Measurements from ENCODE around the gene FAM185A.
"Not testable (repeated sequence)": the region's sequence is repeated elsewhere in the genome, so short reads cannot be mapped to it uniquely, and the experiment has no call there.

The FAM185A gene

DNA sequence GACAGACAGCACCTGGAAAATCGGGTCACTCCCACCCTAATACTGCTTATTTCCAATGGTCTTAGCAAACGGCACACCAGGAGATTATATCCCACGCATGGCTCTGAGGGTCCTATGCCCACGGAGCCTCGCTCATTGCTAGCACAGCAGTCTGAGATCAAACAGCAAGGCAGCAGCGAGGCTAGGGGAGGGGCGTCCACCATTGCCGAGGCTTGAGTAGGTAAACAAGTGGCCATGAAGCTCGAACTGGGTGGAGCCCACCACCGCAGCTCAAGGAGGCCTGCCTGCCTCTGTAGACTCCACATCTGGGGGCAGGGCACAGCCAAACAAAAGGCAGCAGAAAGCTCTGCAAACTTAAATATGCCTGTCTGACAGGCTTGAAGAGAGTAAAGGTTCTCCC is 32.1 kb downstream of the FAM185A start:
- DNase-seq = not testable (repeated sequence)

DNA sequence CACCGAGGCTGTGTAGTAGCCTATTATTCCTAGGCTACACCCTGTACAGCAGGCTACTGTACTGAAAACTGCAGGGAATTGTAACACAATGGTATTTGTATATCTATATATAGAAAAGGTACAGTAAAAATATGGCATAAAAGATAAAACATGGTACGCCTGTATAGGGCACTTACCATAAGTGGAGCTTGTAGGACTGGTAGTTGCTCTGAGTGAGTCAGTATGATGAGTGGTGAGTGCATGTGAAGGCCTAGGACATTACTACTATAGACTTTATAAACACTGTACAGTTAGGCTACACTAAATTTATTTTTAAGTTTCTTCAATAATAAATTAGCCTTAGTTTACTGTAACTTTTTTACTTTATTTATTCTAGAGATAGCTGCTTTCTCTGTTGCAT is 40.0 kb downstream of the FAM185A start:
- DNase-seq = not testable (repeated sequence)

DNA sequence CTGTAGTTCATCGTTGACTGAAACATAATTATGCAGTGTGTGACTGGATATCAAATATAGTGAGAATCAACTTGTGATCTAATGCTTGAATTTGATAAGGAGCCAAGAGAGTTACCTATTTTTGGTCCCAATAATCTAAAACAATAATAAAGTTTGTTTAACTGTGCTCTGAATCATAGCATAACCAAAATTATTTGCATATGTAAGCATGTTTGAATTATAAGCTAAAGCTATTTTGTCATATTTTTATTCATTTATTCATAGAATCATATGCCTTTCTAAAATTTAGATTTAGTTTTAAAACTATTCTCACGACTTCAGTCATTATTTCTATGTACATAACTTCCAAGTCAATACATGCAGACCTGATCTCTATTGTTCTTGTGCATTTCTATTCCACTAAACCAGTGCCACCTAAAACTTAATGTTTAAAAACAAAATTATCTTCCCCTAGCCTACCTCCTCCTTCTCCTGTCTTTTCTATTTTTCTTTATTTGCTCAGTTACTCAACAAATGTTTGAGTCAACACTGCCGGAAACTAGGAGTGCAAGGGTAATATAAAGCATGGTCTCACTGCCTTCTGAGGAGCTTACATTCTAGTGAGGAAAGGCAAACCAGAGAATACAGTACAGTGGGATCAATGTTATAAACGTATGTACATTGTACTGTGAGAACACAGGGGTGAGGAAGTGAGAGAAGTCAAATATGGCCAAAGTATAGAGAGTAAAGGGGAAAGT is 41.7 kb downstream of the FAM185A start:
- not testable (repeated sequence) for DNase-seq

DNA sequence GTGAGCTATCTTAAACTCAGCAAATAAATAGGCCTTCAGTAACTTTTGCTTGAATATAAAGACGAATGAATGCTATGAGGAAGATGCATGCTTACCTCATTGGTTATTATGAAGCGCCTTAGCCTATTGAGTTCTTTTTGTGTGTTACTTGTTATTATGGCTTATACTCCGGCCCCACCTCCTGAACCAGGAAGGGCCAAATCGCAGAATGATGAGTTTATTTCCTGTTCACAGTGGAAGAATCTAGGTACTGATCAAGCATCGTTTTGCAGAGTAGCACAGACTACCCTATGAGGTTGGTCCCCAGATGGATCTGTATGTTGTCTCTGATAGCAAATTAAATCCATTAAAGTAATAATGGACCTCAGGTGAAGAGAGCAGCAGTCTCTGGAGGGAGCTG is 42.6 kb downstream of the FAM185A start:
- DNase-seq = not testable (repeated sequence)

DNA sequence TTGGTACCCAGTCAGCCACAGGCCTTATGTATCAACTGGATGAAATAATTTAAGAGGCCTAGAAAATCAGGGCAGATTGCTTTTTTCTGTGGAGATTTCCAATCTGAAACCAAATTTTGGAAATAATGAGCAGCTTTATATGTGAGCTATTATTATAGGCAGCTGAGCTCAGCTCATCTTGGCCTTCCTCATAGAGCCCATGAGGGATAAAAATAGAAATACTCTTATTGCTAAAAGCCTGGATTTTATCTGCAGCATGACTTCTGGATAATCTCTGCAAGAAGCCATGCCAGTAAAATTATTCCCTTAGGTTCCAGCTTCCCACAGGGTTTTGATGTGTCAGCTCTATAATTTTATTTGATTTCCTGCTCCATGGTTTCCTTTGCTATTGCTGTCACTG is 43.0 kb downstream of the FAM185A start:
- DNase-seq = not testable (repeated sequence)

DNA sequence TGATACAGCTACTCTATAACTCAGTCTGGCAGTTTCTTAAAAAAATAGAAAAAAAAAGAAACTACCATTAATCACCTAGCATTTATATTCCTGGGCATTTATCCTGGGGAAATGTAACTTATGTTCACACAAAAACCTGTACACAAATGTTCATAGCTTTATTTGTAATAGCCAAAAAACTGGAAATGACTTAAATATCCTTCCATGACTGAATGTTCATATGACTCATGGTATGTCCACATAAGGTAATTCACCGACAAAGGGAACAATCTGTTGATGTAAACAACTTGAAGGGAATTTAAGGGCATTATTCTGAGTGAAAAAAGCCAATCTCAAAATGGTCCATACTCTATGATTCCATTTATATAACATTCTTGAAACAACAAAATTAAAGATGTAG is 45.8 kb downstream of the FAM185A start:
- not testable (repeated sequence) for DNase-seq

DNA sequence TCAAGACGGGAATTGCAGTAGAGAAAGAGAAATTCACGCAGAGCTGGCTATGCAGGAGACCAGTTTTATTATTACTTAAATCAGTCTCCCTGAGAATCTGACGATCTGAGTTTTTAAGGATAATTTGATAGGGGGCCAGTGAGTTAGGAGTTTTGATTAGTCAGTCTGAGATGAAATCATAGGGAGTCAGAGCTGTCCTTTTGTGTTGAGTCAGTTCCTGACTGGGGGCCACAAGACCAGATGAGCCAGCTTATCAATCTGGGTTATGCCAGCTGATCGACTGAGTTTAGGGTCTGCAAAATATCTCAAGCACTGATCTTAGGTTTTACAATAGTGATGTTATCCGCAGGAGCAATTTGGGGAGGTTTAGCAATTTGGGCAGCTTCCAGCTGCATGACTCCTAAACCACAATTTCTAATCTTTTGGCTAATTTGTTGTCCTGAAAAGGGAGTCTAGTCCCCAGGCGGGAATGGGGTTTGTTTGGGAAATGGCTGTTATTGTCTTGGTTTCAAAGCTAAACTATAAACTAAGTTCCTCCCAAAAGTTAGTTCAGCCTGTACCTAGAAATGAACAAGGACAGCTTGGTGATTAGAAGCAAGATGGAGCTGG is 47.3 kb downstream of the FAM185A start:
- DNase-seq = not testable (repeated sequence)

DNA sequence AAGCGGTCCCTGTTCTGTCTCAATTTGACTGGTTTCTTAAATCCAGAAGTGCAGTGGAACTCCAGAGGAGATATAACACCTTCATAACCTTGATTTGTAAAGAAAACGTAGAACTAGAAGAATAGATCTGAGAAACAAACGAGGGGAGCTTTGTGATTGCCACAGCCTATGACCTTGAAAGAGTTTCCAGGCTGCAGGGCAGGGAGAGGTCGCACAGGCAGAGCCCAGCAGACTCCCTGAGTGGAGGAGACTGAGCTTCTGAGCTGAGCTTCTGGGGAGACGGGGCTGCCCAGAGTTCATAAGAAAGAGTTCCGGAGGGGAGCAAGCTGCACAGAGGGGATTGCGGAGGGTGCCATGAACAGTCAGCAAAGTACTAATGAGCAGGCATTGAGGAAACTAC is 57.8 kb downstream of the FAM185A start:
- no peak for DNase-seq

DNA sequence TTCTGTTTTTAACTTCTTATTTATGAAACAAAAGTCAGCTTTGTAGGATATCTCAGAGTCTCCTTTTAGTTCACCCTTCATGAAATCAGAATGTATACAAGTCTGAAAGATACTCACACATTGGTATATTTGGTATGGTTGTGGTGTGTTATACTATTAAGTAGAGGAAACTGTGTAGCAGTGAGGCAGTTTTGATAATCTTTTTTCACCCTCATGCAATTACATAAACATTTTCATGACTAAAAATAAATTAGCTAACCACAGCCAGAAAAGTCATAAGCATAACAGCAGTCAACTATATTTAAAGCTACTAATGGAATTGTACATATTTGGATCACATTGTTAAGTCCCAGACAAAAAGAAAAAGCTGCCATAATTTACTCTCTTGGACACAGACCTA is 62.1 kb downstream of the FAM185A start:
- DNase-seq = no peak

DNA sequence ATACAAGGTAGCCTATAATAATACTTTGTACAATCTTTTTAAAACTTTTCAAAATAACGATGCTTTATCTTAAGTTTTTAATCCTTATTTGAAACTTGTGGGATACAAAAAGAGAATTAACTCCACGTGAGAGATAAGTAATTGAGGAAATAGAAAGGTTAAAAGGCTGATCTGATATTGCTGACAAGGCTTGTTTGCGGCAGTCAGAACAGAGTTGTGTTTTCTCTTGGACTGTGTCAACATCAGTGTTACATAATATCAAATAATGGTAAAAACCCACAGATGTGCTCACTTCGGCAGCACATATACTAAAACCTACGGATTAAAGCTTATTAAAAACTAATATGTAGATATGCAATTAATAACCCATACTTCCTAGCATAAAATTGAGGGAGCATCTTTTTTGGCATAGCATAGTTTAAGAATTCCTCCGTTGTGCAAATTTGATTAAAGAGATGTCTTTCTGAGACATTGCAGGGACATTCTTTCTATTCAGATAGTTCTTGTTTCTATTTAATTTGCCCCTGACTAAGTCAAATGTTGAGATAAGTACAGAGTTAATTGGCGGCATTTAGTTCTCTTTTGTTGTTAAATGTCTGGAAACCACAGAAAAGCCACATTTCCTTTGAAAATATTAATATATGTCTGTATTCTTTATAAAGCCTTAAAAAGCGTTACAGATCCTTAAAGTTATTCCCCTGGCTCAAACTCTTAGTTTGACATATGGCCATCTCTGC is 63.3 kb downstream of the FAM185A start:
- no peak for DNase-seq

DNA sequence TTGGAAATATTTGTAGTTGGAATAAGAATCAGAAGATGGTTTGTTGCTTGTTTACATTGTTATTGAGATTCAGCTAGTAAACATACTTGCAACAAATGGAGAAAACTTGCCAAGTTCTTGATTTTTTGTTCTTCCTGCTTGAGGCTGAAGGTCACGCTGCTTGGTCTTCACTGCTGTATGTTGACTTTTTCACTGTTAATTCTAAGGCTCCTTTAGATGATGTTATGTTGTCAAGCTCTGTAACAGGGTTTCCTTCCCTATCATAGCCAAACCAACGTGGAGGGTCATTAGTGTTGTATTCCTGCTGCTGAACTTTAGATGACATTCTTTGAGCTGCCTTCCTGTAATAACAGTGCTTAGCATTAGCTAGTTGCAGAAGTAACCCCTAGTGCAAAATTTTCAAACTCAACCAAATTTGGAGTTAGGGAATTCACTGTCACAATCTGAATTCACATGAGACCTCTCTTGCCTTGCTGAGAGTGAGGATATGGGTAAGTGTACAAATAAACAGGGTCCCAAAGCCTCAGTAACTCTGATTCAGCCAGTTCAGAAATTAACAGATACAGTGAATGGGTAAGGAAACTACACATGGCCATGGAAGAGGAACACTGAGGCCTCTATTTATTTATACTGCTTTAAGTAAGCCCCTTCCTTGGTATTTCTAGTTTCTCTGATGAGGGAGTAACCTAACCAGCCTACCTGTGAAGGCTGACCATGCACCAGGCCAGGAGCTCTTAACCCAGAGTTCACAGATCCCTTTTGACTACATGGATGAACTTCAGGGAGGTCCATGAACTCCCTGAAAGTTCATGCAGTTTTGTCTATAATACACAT is 64.6 kb downstream of the FAM185A start:
- no peak for DNase-seq

DNA sequence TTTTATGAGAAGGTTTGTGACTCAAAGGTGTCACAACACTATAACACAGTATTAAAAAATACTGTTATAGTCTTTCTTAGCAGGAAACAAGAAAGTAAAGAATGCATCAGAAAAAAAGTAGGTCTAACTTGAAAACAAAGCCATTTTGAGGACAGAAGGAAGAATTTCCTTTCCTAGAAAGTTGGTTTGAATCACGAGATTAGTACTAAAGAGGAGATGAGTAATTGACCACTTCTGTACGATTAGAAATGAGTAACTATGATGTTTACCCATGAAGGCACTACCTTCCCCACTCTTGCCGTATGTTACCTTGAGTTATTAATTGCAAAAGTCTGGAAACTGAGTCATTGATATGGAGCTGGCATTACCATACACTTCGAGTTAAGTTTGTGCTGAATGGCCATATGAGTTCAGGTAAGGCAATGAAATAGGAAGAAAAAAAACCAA is 65.2 kb downstream of the FAM185A start:
- no peak for DNase-seq

DNA sequence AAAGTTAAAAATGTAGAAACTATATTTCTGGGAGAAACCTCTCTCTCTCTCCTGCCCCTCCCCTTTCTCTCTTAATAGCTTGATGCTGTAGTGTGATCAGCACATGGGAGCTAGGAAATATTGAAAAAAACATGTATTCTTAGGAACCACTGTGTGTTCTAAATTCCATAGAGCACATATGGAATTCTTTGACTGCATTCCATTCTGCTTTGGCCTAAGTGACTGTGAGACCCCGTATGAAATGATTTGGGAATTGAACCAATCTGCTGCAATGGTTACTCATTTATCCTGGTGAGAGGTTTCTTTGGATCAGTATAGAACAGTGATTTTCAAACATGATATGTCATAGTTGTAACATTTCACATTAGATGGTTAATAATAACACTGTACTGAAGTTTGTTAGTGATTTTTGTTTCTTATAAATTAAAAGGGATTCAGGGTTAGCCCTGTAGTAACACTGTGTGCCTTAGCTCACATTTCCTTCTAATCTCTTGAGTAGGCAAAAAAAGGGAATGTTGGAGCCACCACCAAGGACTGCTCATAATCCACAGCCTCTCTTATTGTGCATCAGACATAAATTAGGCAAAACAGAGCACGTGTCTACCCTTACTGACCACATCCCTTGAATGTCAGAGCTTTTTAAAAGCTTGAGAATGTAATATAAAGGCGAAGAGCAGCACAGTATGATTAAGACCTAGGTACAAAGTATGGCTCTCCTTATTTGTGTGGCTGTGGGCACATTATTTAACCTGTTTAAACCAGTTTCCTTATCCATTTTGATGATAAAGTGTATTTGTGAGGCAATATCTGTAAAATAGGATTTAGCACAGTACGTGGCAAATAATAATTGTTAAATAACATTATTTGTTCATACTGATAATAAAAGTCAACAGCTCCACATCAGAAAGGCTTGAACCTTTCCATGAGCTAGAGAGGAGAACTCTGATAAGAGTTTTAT is 69.1 kb downstream of the FAM185A start:
- DNase-seq = no peak

DNA sequence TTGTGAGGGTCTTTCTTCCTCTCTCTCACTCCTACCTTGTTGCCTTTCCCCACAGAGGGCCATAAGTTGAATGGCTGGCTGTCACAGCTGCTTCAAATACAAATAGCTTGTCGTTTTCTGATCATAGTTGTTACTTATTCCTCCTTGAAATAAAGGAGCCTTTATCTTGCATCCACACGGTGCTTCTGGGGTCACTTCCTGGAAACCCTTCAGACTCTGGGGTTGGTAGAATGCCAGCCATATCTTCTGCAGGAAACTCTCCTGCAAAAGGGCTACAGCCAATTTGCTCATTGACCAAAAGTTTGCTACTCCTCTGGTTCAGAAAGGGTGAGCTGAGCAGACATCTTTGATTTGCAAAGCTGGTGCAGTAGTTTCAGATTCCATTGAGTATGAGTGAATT is 70.4 kb downstream of the FAM185A start:
- DNase-seq = no peak

DNA sequence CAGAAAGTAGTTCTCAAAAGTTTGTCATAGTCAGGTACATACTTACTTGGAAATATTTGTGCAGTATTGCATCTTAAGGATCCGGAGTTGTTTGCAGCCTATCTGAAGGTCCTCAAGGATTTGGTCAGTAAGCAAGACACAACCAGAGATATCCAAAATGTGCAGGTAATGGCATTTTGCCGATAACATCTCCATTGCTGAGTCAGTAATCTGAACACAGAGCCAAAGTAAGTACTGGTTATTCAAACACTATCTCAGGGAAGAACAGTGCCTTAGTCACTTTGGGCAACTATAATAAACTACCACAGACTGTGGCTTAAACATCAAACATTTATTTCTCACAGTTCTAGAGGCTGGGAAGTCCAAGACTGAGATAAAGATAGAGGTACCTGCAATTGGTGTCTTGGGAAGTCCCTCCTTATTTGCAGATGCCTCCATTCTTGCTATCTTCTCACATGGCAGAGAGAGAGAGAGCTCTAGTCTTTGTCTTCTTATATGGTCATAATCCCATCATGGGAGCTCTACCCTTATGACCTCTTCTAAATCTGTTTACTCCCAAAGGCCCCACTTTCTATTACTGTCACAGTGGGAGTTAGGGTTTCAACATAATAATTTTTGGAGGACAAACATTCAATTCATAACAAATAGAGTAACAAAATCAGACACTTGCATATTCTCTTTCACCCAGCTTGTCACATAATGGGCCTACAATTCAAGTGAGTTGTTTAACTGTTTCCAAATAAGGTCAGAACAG is 73.4 kb downstream of the FAM185A start:
- no peak for DNase-seq

DNA sequence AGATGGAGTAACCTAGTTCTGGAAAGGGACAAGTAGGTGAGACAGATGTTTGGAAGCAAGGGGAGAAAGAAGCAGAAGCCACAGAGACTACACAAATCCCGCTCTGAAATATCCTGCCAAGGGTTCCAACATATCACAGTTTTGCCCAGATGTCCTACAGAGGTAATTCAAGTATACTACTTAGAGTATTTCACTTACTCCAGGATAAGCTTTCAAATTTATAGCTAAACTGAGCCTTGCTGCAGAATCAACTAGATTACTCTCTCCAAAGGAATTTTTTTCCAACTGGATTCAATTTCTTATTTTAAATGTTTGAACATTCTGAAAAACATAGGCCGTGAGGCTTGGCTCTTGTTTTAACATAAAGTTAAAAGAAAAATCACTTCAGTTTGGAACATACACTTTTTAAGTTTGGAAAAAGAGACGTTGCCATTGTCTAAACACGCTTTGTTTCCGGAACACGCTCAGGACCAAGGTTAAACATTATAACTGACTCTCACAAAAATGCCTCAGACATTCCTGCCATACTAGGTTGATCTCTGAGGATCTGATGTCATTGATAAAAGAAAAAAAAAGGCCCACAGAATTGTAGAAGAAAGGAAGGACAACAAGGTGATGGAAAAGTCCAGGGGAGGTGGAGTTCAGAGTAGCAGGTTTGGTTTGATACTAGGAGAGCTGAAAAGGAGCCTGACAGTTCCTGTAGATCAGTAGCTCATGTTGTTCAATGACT is 74.8 kb downstream of the FAM185A start:
- no peak for DNase-seq

DNA sequence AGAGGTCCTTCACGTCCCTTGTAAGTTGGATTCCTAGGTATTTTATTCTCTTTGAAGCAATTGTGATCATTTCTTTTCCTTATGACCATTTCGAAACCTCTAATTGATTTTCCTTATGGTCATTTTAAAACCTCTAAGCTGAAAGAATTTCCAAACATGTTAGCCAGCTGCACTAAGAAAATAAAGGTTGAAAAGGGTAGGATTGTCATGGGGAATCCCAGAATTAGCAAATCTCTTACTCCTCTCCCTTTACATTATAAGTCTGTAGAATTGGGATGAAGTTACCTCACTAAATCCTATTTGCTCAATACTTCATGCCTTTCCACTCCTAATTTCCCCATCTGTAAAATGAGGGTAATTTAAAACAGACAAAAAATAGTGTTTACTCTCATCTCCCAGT is 79.5 kb downstream of the FAM185A start:
- DNase-seq = no peak

DNA sequence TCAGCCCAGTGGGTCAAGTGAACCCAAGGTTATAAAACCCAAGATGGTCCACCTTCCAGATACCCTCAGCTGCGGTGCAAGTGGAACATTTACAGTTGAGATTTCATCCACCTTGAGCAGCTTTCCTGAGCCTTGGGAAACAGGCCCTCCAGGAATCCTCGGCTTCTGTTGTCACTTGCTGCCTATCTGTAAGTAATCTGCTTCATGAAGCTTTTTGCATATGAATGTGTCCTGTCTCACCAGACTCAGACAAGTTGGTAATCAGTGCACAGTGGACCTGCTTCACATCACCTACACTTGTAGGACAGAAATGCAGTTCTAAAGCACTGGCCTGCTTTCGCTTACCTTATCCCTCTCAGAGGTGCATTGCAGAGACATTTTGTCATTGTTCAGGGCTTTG is 80.3 kb downstream of the FAM185A start:
- no peak for DNase-seq

DNA sequence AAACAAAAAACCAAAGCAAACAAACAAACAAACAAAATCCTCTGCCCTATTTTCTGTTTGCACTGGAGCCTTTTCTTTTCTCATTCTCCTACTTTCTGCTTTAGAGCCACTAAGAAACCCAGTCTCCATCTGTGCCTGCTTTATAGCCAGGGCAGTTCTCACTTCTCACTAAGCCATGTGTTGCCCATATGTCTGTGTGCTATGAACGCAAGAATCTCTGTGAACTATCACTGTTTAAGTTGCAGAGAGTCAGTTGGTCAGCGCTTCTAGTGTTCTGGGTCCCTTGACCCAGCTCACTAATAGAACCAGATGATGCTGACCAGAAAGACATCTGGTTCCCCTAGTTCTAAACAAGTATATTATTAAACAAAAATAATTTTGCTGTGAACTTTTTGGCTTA is 81.4 kb downstream of the FAM185A start:
- no peak for DNase-seq

DNA sequence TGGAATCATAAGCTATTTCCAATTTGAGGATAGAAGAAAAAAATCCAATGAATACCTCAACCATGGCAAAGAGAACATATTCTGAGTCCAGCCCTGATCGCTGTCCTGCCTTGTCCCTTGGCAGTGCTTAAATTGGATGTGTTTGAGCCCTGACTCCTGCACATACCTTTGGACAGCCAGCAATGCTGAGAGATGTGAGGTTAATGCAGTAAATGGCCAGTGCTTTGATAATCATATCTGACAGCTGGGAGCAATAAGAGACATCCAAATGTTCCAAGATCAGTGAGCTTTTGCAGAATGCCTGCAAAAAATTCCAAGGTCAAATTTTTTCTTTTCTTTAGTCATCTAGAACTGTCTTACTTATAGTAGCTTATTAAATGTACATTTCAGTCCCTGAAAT is 83.9 kb downstream of the FAM185A start:
- no peak for DNase-seq
